Nucleus accumbens (tissue), 56 donors: Measurements from ENCODE around the gene GRN.

Experiments
- DNase-seq, 56 donors: peaks; one replicate each; lab custom pipeline; 2025; lab: John Stamatoyannopoulos, UW

Gene GRN

GRCh38 chr17:44344939-44345453, at the start of gene GRN:
GRN (plus strand) TSS chr17:44345302; CDS start chr17:44349165, 3,863 bp downstream.
- DNase-seq: peak; percentile 75 to 98 (median 95)

GRCh38 chr17:44297975-44298374, 47.1 kb upstream of the GRN start:
- DNase-seq: no peak

GRCh38 chr17:44304651-44305050, 40.5 kb upstream of the GRN start:
- DNase-seq: no peak

GRCh38 chr17:44307387-44308186, 37.5 kb upstream of the GRN start:
- DNase-seq: peak in 55 of 56 donors; percentile 27 to 88 (median 77)

- peak; percentile 52 to 96 (median 92) for DNase-seq
Measured at GRCh38 chr17:44308320-44308818, 36.7 kb upstream of the GRN start, which contains the start of gene RUNDC3A. RUNDC3A (plus strand) TSS chr17:44308601; CDS start chr17:44308833, 232 bp downstream.

- peak in 40 of 56 donors; percentile 16 to 71 (median 54) for DNase-seq
Measured at GRCh38 chr17:44308865-44309264, 36.2 kb upstream of the GRN start.

- no peak for DNase-seq
Measured at GRCh38 chr17:44309472-44309871, 35.6 kb upstream of the GRN start.

- DNase-seq: no peak
Measured at GRCh38 chr17:44310188-44310587, 34.9 kb upstream of the GRN start.

GRCh38 chr17:44310609-44311376, 34.3 kb upstream of the GRN start:
- DNase-seq: no peak

GRCh38 chr17:44311562-44312181, 33.4 kb upstream of the GRN start:
- peak in 1 of 56 donors; percentile 15 for DNase-seq

GRCh38 chr17:44312396-44313104, 32.6 kb upstream of the GRN start:
- peak in 2 of 56 donors; percentile 13 to 37 for DNase-seq

GRCh38 chr17:44314031-44314430, 31.1 kb upstream of the GRN start:
- no peak for DNase-seq

GRCh38 chr17:44314524-44314868, 30.6 kb upstream of the GRN start:
- DNase-seq: no peak

- DNase-seq: peak in 25 of 56 donors; percentile 8 to 76 (median 35)
Measured at GRCh38 chr17:44314869-44315661, 30.0 kb upstream of the GRN start.

- no peak for DNase-seq
Measured at GRCh38 chr17:44315760-44316731, 29.1 kb upstream of the GRN start.

- no peak for DNase-seq
Measured at GRCh38 chr17:44317545-44317944, 27.6 kb upstream of the GRN start.

- no peak for DNase-seq
Measured at GRCh38 chr17:44318077-44318892, 26.8 kb upstream of the GRN start.
